DLD1 (cell line): ENCODE results near the gene GGTLC2.
"Not testable (repeated sequence)": the region's sequence is repeated elsewhere in the genome, so short reads cannot be mapped to it uniquely, and the experiment has no call there.

Experiments
- in situ Hi-C: cut with HindIII; loops from 2 replicates; pipeline ENCODE4 v1.10.0; 2017; ENCODE audit warnings: low sequenced_read_pairs

Gene GGTLC2

GRCh38 chr22:22667966-22668880, 23.8 kb downstream of the GGTLC2 start:
- in situ Hi-C loops, result no loop called here

- in situ Hi-C loops, result no loop called here
Measured at GRCh38 chr22:22669093-22669492, 24.7 kb downstream of the GGTLC2 start.

DNA sequence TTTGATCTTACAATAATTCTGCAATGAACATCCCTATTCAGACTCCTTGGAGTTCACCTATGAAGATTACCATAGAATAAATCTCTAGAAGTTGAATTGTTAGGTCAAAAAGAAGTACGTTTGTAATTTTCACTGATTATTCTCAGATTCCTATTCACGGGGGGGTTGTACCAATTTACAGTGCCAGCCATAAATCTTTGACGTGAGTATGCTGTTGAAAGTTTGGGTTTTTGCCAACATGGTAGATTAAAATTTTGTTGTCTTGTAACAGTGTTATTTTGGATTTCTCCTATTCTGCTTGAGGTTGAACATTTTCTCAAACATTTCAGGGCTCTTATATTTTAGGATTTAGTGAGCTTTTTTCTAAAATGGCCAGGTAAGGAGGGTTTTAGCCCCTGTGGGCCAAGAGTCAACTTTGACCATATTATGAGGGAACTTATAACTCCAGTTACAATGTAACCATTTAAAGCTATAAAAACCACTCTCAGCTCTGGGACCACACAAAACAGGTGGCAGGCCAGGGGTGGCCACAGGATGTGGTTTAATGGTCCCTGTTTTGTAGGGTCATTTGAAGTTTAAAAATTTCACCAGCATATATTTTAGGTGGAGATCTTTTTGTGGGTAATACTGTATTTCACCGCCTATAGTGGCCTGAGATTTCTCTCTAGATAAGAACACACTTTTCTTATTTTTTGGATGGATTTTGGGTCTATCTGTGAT, 25.8 kb downstream of the GGTLC2 start:
- in situ Hi-C loops, result no loop called here

- in situ Hi-C loops, result no loop called here
Measured at GRCh38 chr22:22671506-22671905, 27.1 kb downstream of the GGTLC2 start.

DNA sequence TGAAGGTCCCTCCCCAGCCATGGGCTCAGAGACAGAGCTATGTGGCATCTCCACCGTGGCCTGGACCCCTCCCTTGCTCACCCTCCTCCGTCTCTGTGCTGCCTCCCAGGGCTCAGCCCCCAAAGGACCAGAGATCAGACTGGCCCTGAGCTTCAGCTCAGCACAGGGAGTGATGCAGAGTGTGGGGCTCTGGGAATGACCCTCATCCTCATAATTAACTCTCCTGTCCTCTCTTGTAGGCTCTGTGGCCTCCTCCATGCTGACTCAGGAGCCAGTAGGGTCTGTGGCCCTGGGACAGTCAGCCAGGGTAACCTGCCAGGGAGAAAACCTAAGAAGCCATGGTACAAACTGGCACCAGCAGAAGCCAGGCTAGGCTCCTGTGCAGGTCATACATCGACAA, 28.7 kb downstream of the GGTLC2 start:
- in situ Hi-C loops, result no loop called here

- in situ Hi-C loops, result no loop called here
Measured at GRCh38 chr22:22673628-22674027, 29.2 kb downstream of the GGTLC2 start.

DNA sequence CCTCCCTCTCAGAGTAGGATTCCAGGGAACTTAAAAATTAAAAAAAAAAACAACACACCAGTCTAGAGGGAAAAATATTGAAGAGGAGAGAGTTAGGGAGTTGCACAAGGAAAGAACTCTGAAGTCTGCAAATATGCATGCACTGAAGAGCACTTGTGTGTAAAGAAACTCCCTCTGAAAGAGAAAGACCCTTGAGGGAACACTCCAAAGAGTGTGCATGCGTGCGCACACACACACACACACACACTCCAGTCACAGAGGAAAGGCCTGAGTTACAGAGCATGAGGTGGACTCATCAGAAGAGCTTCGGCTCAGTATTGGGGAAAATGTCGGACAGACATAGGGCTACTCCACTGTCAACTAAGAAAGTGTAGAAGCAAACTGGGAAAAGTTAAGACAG, 30.1 kb downstream of the GGTLC2 start:
- in situ Hi-C loops, result no loop called here

GRCh38 chr22:22678970-22679369, 34.6 kb downstream of the GGTLC2 start:
- in situ Hi-C loops, result no loop called here

DNA sequence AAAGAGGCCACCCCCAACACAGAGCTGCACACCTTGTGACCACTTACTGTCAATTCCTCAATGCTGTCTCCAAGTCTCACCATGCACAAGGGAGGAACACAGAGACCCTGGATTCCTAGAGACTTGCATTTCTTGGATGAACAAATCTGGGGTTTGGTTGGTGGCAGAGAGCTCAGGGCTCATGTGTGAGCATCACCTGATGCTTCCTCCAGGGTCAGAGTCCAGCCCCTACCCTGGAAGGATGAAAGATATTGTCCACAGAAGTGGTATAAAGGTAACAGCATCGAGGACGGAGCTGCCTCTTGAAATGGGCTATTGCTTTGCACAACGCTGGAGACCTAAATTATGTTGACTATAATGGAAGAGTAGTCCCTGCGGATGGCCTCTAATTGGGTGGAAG, 36.0 kb downstream of the GGTLC2 start:
- in situ Hi-C loops, result no loop called here

DNA sequence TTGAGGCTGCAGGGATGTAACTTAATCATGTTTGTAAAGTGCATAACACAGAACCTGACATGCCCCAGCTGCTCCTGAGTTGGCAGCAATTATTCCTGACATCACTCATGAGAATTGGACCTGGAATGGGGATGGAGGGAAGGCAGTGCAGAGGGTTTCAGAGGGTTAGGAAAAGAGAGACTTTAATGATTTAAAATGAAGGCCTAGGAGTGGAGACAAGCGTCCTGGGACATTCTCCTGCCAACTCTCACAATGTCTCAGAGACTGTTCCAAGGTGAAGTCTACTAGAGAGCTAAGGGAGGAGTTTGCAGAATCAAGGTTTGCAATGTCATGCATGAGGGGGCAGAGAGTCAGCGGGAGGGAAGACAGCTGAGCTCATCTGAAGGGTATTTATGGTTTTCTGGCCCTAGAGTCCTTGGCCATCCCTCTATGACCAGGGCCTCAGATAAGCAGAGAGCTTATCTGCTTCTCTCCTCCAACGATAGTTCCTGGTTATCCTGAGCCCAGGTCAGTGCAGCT, 36.9 kb downstream of the GGTLC2 start:
- in situ Hi-C loops, result no loop called here

GRCh38 chr22:22682196-22682595, 37.8 kb downstream of the GGTLC2 start:
- in situ Hi-C loops, result no loop called here

GRCh38 chr22:22682807-22683667, 38.6 kb downstream of the GGTLC2 start:
- in situ Hi-C loops, result no loop called here

DNA sequence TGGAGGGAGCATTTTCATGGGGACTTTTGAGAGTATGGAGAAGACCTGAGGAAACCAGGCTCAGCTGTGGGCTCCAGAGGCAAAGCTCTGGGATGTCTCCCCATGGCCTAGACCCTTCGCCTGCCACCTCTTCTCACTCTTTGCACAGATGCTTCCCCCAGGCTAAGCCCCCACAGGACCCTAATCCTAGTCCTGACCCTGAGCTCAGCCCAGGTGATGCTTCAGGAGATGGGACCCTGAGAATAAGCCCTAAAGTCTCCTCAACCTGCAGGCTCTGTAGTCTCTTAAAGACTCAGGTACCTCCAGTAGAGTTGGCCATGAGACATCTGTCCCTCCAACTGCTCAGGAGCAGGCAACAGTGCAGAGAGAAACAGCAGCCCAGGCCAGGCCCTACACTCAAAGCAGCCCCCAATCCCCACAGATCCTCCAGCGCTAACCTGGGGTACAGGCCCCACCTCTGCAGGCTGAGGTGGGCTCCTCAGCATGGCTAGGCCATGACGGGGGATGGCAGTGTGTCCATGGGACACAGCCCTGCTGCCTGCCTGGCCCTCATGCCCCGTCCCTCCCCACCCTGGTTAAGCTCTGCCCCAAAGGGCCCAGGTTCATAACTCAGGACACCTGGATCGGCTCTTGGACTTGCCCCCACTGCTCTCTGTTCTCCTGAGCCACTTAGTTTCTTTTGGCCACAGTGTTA, 39.4 kb downstream of the GGTLC2 start:
- in situ Hi-C loops, result no loop called here

GRCh38 chr22:22684580-22685561, 40.5 kb downstream of the GGTLC2 start:
- in situ Hi-C loops, result no loop called here

- in situ Hi-C loops, result no loop called here
Measured at GRCh38 chr22:22685586-22685985, 41.2 kb downstream of the GGTLC2 start.

- in situ Hi-C loops, result not testable (repeated sequence)
Measured at GRCh38 chr22:22686202-22687115, 42.0 kb downstream of the GGTLC2 start.

DNA sequence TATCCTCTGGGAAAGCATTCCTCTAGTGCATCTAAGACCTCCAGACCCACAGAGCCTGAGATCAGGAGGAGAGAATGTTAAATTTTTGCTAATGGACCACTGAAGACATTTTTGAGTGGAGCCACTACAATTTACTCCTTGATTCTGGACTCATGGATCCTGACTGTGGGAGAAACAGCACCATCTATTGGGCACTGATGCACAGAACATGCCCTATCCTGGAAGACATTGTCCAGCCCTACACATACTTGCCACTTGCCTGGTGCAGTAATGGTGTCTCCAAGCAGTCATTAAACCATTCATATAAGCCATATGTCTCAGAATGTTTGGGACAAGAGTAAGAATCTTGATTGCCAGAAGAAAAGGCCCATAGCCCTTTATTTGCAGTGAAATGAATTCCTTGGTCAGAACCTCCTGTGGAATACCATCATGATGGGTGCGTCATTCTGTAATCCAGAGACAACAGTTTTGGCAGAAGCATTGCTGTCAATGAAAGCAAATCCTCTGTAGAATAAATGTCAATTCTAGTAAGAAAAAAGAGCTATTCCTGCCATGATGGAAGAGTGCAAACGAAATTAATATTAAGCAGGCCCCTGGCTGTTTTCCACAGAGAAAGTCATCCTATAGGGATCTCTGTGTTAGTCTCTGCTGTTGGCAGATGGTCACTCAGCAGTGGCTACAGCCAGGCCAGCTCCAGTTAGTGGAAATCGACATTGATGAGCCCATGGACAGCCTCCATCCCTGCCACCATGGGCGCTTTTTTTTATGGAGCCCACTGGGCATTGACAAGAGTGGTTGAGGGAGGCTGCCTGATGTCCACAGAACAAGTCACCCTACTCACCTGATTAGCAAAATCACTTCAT, 43.5 kb downstream of the GGTLC2 start:
- in situ Hi-C loops, result no loop called here
